ENCODE data around the gene UMODL1. TPM values are rescaled to one million over a fixed set of nuclear protein-coding genes. Genes with fewer than 3 reads are reported as not detected.

Gene UMODL1
- total and polyA plus RNA-seq, 2 donors (not counting 1 experiment from before 2014, with no cell fraction given): not detected

- no peaks in the 10 kb centered on the region for H3K36me3 ChIP-seq (ENCODE audit: control insufficient read depth, insufficient read depth, low read length)
- no peak overlapping the region for H3K4me3 ChIP-seq (replicated peaks in 1 of 4; ENCODE audit: control extremely low read depth in 1 of 4, insufficient read depth in 1 of 4, low read depth in 3 of 4, low read length in 4 of 4)
- H3K9me3 ChIP-seq (ENCODE audit: control insufficient read depth, insufficient read depth, low read depth, low read length): no peaks in the 10 kb centered on the region
- no peaks in the 10 kb centered on the region for H3K27me3 ChIP-seq (ENCODE audit: control insufficient read depth, insufficient read depth, low read length)
- TF ChIP-seq EZH2 (IDR thresholded peaks at IDR 0.05; ENCODE audit: low read length, missing control alignments): no peak
- TF ChIP-seq CTCF (conservative IDR thresholded peaks at IDR 0.05 in 1 of 2, IDR thresholded peaks at IDR 0.05 in 1 of 2; ENCODE audit: low read depth in 1 of 2, low read length in 2 of 2): no peak
- no peak overlapping the region for H3K9ac ChIP-seq (ENCODE audit: insufficient read depth, low read length)
- H3K4me2 ChIP-seq (ENCODE audit: extremely low read depth, insufficient read depth, low read length): no peak overlapping the region
- H3K4me1 ChIP-seq (ENCODE audit: control insufficient read depth, extremely low read depth, insufficient read depth, low read length): no peaks in the 10 kb centered on the region
- no peak overlapping the region for H3K27ac ChIP-seq (ENCODE audit: insufficient read depth, low read length)
- no peaks in the 10 kb centered on the region for H3K79me2 ChIP-seq (ENCODE audit: control insufficient read depth, insufficient read depth, low read length)
- no peak overlapping the region for H2AFZ ChIP-seq (ENCODE audit: low read length)
- no peaks in the 10 kb centered on the region for H4K20me1 ChIP-seq (ENCODE audit: control insufficient read depth, extremely low read depth, insufficient read depth, low read length)
- no peak for DNase-seq (ENCODE audit: low read depth in 2 of 2)
These were observed 94.8 kb downstream of the UMODL1 start for GRCh38 chr21:42165901-42166300.

- H3K4me1 ChIP-seq (ENCODE audit: control insufficient read depth, extremely low read depth, insufficient read depth, low read length): no peaks in the 10 kb centered on the region
- no peaks in the 10 kb centered on the region for H3K27me3 ChIP-seq (ENCODE audit: control insufficient read depth, insufficient read depth, low read length)
- TF ChIP-seq EZH2 (IDR thresholded peaks at IDR 0.05; ENCODE audit: low read length, missing control alignments): no peak
- H2AFZ ChIP-seq (ENCODE audit: low read length): no peak overlapping the region
- no peaks in the 10 kb centered on the region for H3K79me2 ChIP-seq (ENCODE audit: control insufficient read depth, insufficient read depth, low read length)
- no peak overlapping the region for H3K27ac ChIP-seq (ENCODE audit: insufficient read depth, low read length)
- no peaks in the 10 kb centered on the region for H3K9me3 ChIP-seq (ENCODE audit: control insufficient read depth, insufficient read depth, low read depth, low read length)
- H4K20me1 ChIP-seq (ENCODE audit: control insufficient read depth, extremely low read depth, insufficient read depth, low read length): no peaks in the 10 kb centered on the region
- no peak overlapping the region for H3K9ac ChIP-seq (ENCODE audit: insufficient read depth, low read length)
- H3K36me3 ChIP-seq (ENCODE audit: control insufficient read depth, insufficient read depth, low read length): no peaks in the 10 kb centered on the region
- no peak overlapping the region for H3K4me3 ChIP-seq (replicated peaks in 1 of 4; ENCODE audit: control extremely low read depth in 1 of 4, insufficient read depth in 1 of 4, low read depth in 3 of 4, low read length in 4 of 4)
- no peak for DNase-seq (ENCODE audit: low read depth in 2 of 2)
- no peak overlapping the region for H3K4me2 ChIP-seq (ENCODE audit: extremely low read depth, insufficient read depth, low read length)
These were observed 98.6 kb downstream of the UMODL1 start for GRCh38 chr21:42169758-42170157.

GRCh38 chr21:42171091-42172053, 100.3 kb downstream of the UMODL1 start:
- H3K9me3 ChIP-seq (ENCODE audit: control insufficient read depth, insufficient read depth, low read depth, low read length): no peaks in the 10 kb centered on the region
- DNase-seq (ENCODE audit: low read depth in 2 of 2): no peak
- H3K9ac ChIP-seq (ENCODE audit: insufficient read depth, low read length): no peak overlapping the region
- H3K27ac ChIP-seq (ENCODE audit: insufficient read depth, low read length): no peak overlapping the region
- no peaks in the 10 kb centered on the region for H3K27me3 ChIP-seq (ENCODE audit: control insufficient read depth, insufficient read depth, low read length)
- TF ChIP-seq EZH2 (IDR thresholded peaks at IDR 0.05; ENCODE audit: low read length, missing control alignments) (no peak), CTCF (conservative IDR thresholded peaks at IDR 0.05 in 1 of 2, IDR thresholded peaks at IDR 0.05 in 1 of 2; ENCODE audit: low read depth in 1 of 2, low read length in 2 of 2) (no peak)
- no peak overlapping the region for H3K4me3 ChIP-seq (replicated peaks in 1 of 4; ENCODE audit: control extremely low read depth in 1 of 4, insufficient read depth in 1 of 4, low read depth in 3 of 4, low read length in 4 of 4)
- no peak overlapping the region for H2AFZ ChIP-seq (ENCODE audit: low read length)
- no peak overlapping the region for H3K4me2 ChIP-seq (ENCODE audit: extremely low read depth, insufficient read depth, low read length)
- no peaks in the 10 kb centered on the region for H4K20me1 ChIP-seq (ENCODE audit: control insufficient read depth, extremely low read depth, insufficient read depth, low read length)
- no peaks in the 10 kb centered on the region for H3K79me2 ChIP-seq (ENCODE audit: control insufficient read depth, insufficient read depth, low read length)
- H3K36me3 ChIP-seq (ENCODE audit: control insufficient read depth, insufficient read depth, low read length): no peaks in the 10 kb centered on the region
- H3K4me1 ChIP-seq (ENCODE audit: control insufficient read depth, extremely low read depth, insufficient read depth, low read length): no peaks in the 10 kb centered on the region

Measured in fibroblast of lung (primary cell).